Endothelial cell of umbilical vein (primary cell): ENCODE measurements around the gene PCDHA9. TPM values are rescaled to one million over a fixed set of nuclear protein-coding genes. Genes with fewer than 3 reads are reported as not detected.

ENCODE experiments used
- BruUV-seq: library from RNA; stranded (reverse); fragments of 400-500 nt; replicated peaks from 2 replicates; lab custom pipeline; 2021; lab: Mats Ljungman, UMichigan
- CTCF ChIA-PET: fragments of 300-600, 350-600 bp; sonication (Branson Sonifier 250); formaldehyde crosslinking; loops from one replicate; lab custom pipeline; 2021; ENCODE audit warnings: antibody characterized with exemption, inconsistent platforms; lab: Charles Lee
- POLR2A ChIA-PET: fragments of 300-600, 350-600 bp; sonication (Branson Sonifier 250); formaldehyde crosslinking; loops from one replicate; lab custom pipeline; 2021; ENCODE audit warnings: antibody characterized with exemption, inconsistent platforms; lab: Charles Lee
- DNase-seq: peaks from one replicate; pipeline ENCODE4 v3.0.0-alpha.2; 2011; ENCODE audit warnings: low read depth, low spot score
- FAIRE-seq: peaks from 2 replicates; lab custom pipeline; 2011; peaks lifted over from hg19 to GRCh38; lab: Jason Lieb, UNC
- H2AFZ ChIP-seq: 2 replicates; pipeline ENCODE4 v1.6.0; 2012; ENCODE audit warnings: low read depth, low read length, control low read depth, inconsistent platforms
- H3K27ac ChIP-seq: 2 replicates; pipeline ENCODE4 v1.5.1; 2011; ENCODE audit warnings: low read depth, mild to moderate bottlenecking, control low read depth, low read length, moderate library complexity; ENCODE audit not compliant: insufficient read depth
- H3K27me3 ChIP-seq, 2 experiments: 2 replicates each; pipeline versions ENCODE4 v1.6.0 to v1.6.1; 2011; ENCODE audit warnings: low read length in 2 of 2, mixed read lengths in 1 of 2; ENCODE audit not compliant: control insufficient read depth in 2 of 2, insufficient read depth in 2 of 2
- H3K36me3 ChIP-seq, 2 experiments: 2 replicates in 1 of 2; 3 replicates in 1 of 2; pipeline ENCODE4 v1.5.1; 2011; ENCODE audit warnings: low read length in 2 of 2, mild to moderate bottlenecking in 1 of 2, moderate library complexity in 1 of 2; ENCODE audit not compliant: control insufficient read depth in 2 of 2, insufficient read depth in 2 of 2; ENCODE audit errors: extremely low read depth in 1 of 2
- H3K4me1 ChIP-seq: 3 replicates; pipeline ENCODE4 v1.5.1; 2011; ENCODE audit warnings: mild to moderate bottlenecking, low read length; ENCODE audit not compliant: control insufficient read depth, insufficient read depth; ENCODE audit errors: extremely low read depth
- H3K4me2 ChIP-seq: 2 replicates; pipeline ENCODE4 v1.6.1; 2011; ENCODE audit warnings: low read length, control low read depth, mixed read lengths; ENCODE audit not compliant: insufficient read depth
- H3K4me3 ChIP-seq, 3 experiments: fragments of 200-600 bp in 1 of 3; sonication (generic), shearing (Covaris generic) in 1 of 3; replicated peaks in 1 of 3; 2 replicates each; pipeline ENCODE4 v1.5.1; 2011 to 2016; ENCODE audit warnings: control low read depth in 3 of 3, low read length in 3 of 3, mild to moderate bottlenecking in 2 of 3, inconsistent platforms in 1 of 3, low read depth in 1 of 3, moderate library complexity in 1 of 3; ENCODE audit not compliant: insufficient read depth in 1 of 3
- H3K79me2 ChIP-seq: 2 replicates; pipeline ENCODE4 v1.6.0; 2012; ENCODE audit warnings: low read length, inconsistent platforms; ENCODE audit not compliant: control insufficient read depth, insufficient read depth
- H3K9ac ChIP-seq: replicated peaks from 2 replicates; pipeline ENCODE3; 2011; ENCODE audit warnings: low read length, control low read depth; ENCODE audit not compliant: insufficient read depth; ENCODE audit errors: extremely low read depth
- H3K9me1 ChIP-seq: replicated peaks from 3 replicates; pipeline ENCODE4 v1.6.0; 2011; ENCODE audit warnings: mild to moderate bottlenecking, low read length; ENCODE audit not compliant: control insufficient read depth, insufficient read depth; ENCODE audit errors: extremely low read depth
- H3K9me3 ChIP-seq: replicated peaks from 2 replicates; pipeline ENCODE4 v1.5.1; 2012; ENCODE audit warnings: low read length, inconsistent platforms; ENCODE audit not compliant: control insufficient read depth, insufficient read depth
- H4K20me1 ChIP-seq: replicated peaks from 2 replicates; pipeline ENCODE3; 2011; ENCODE audit warnings: mild to moderate bottlenecking, low read length; ENCODE audit not compliant: control insufficient read depth, insufficient read depth; ENCODE audit errors: extremely low read depth
- FOS ChIP-seq: IDR thresholded peaks from 2 replicates; pipeline ENCODE4 v1.6.1; 2011; ENCODE audit warnings: mild to moderate bottlenecking, low read length, moderate library complexity, borderline replicate concordance; ENCODE audit not compliant: insufficient read depth
- JUN ChIP-seq: IDR thresholded peaks from 2 replicates; pipeline ENCODE4 v1.6.1; 2011; ENCODE audit warnings: borderline replicate concordance, low read depth; ENCODE audit not compliant: insufficient read length, insufficient read depth
- dilution Hi-C: fragments of 300-500 bp; cut with MboI; formaldehyde crosslinking; loops from one replicate; pipeline ENCODE4 v1.15.0; 2019; ENCODE audit warnings: low sequenced_read_pairs; ENCODE audit not compliant: extremely low pct_ligation_motif_present
- intact Hi-C: fragments of 100-400 bp; cut with micrococcal nuclease; formaldehyde crosslinking; loops from one replicate; pipeline ENCODE4 v1.10.0; 2022
- polyA plus RNA-seq, 4 experiments: library from polyadenylated mRNA; depleted of rRNA in 3 of 4; stranded (reverse) in 3 of 4; unstranded in 1 of 4; fragments of >200 nt; gene quantifications; 2 replicates each; pipeline versions ENCODE4 v1.2.1 to v1.2.3, GENCODE V29; 2011 to 2012; ENCODE audit warnings: missing spikeins in 1 of 4
- total RNA-seq: library from RNA; stranded (reverse); gene quantifications from 2 replicates; pipeline ENCODE4 v1.2.3, GENCODE V29; 2021
- TF ChIP-seq, protein P1 (sequence below), 2 donors: IDR thresholded peaks; 1 replicate in 1 of 2; 2 replicates in 1 of 2; pipeline ENCODE4 v1.5.1; 2011; ENCODE audit warnings: low read length in 2 of 2, mild to moderate bottlenecking in 2 of 2, moderate library complexity in 2 of 2, control low read depth in 1 of 2, inconsistent platforms in 1 of 2, low read depth in 1 of 2; ENCODE audit not compliant: insufficient read depth in 1 of 2; ENCODE audit errors: extremely low read depth in 1 of 2
- TF ChIP-seq, protein P2 (sequence below): IDR thresholded peaks from 2 replicates; pipeline ENCODE4 v1.6.1; 2011; ENCODE audit not compliant: insufficient read depth, insufficient read length

The PCDHA9 gene
- total and polyA plus RNA-seq, 2 donors (not counting 3 experiments of a cell fraction or from before 2014, with no cell fraction given) = not detected

DNA sequence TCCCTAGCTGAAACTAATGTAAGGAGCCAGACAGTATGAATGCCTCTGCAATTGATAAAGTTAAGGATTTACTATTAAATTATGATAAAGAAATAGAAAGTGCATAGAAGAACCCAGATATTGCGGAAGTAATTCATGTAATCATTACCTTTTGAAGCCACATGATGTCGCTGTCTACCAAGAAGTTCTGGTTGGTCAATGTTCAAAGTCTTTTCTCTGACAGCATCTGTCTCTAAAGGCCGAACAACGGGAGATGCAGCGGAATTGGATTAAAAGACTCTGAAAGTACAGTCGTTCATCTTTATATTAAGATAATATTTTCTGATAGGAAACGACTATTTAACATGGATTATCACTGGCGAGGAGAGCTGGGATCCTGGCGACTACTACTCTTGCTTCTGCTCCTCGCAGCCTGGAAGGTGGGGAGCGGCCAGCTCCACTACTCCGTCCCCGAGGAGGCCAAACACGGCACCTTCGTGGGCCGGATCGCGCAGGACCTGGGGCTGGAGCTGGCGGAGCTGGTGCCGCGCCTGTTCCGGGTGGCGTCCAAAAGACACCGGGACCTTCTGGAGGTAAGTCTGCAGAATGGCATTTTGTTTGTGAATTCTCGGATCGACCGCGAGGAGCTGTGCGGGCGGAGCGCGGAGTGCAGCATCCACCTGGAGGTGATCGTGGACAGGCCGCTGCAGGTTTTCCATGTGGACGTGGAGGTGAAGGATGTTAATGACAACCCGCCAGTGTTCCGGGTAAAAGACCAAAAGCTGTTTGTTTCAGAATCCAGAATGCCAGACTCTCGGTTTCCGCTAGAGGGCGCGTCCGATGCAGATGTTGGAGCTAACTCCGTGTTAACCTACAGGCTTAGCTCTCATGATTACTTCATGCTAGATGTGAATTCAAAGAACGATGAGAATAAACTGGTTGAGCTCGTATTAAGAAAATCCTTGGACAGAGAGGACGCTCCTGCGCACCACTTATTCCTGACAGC lies 6.9 kb upstream of the PCDHA9 start, which contains the start of gene PCDHA8:
Gene PCDHA8, plus strand, starts transcription at position 210 of the 985 bp plus-strand sequence. Its CDS starts 135 bp downstream, at position 345.
- Histone ChIP-seq H3K9me1 (no peaks in the 10 kb centered on the region), H3K4me1 (no peaks in the 10 kb centered on the region), H3K79me2 (no peaks in the 10 kb centered on the region), H3K4me3 (no peak within 1 kb of the TSS), H4K20me1 (no peaks in the 10 kb centered on the region), H3K27me3 (no peaks in the 10 kb centered on the region), H3K36me3 (no peaks in the 10 kb centered on the region), H3K4me2 (no peak within 1 kb of the TSS), H3K9ac (no peak within 1 kb of the TSS), H3K27ac (no peak within 1 kb of the TSS), H2AFZ (no peak within 1 kb of the TSS), H3K9me3 (no peaks in the 10 kb centered on the region)
- dilution Hi-C loops (no loop called here), intact Hi-C loops (loop anchor here (2.0 kb wide), 1 partner anchor 200 kb away; no protein-coding TSS in a partner anchor)
- DNase-seq = no peak
- CTCF ChIA-PET = interaction anchor here (0.7 to 1.1 kb wide), 3 partner anchors 28 to 726 kb away, joined by 3 to 9 read pairs (median 3); partner anchors contain the start of gene PCDHA11
- POLR2A ChIA-PET = no interaction called here
- FAIRE-seq = no peak
- no TSS peak for BruUV-seq
- TF ChIP-seq JUN = no peak
- TF ChIP-seq FOS = no peak
- TF ChIP-seq, protein P1, sequence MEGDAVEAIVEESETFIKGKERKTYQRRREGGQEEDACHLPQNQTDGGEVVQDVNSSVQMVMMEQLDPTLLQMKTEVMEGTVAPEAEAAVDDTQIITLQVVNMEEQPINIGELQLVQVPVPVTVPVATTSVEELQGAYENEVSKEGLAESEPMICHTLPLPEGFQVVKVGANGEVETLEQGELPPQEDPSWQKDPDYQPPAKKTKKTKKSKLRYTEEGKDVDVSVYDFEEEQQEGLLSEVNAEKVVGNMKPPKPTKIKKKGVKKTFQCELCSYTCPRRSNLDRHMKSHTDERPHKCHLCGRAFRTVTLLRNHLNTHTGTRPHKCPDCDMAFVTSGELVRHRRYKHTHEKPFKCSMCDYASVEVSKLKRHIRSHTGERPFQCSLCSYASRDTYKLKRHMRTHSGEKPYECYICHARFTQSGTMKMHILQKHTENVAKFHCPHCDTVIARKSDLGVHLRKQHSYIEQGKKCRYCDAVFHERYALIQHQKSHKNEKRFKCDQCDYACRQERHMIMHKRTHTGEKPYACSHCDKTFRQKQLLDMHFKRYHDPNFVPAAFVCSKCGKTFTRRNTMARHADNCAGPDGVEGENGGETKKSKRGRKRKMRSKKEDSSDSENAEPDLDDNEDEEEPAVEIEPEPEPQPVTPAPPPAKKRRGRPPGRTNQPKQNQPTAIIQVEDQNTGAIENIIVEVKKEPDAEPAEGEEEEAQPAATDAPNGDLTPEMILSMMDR (IDR thresholded peaks at IDR 0.05; ENCODE audit: extremely low read depth in 1 of 2, insufficient read depth in 1 of 2, low read depth in 1 of 2, low read length in 2 of 2) = peak; percentile 22 to 29
- TF ChIP-seq, protein P2, sequence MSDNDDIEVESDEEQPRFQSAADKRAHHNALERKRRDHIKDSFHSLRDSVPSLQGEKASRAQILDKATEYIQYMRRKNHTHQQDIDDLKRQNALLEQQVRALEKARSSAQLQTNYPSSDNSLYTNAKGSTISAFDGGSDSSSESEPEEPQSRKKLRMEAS = no peak
